Muscle of back (tissue), 11 donors: ENCODE data around the gene ATAD3B. TPM values are rescaled to one million over a fixed set of nuclear protein-coding genes. Genes with fewer than 3 reads are reported as not detected.

Experiments used
- DNase-seq, 3 donors: peaks; one replicate each; pipeline versions ENCODE4 v3.0.0 to v3.0.0-alpha.2; 2013
- polyA plus RNA-seq, 10 donors: library from polyadenylated mRNA; unstranded; fragments of 120-200 nt; gene quantifications; one replicate each; pipeline ENCODE4 v1.2.1, GENCODE V29; 2013; ENCODE audit not compliant: insufficient read length in 10 of 10

Gene ATAD3B
- polyA plus RNA-seq, 10 donors: 8.5 to 14.5 (median 12.0) TPM

DNA sequence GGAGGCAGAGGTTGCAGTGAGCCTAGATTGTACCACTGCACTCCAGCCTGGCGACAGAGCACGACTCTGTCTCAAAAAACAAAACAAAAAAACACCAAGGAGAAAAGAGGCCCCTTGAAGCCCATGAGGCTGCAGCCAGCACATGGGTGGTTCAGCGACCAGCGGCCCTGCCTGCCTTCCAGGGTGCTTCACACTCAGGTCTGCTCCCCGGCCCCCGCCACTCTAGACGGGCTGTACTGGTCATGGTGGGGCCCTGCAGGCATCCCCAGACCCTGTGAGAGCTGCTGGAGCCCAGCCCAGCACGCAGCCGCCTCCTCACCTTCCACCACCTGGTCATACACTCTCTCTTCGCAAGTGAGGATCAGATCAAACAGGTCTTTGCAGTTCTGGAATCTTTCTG, 73.0 kb downstream of the ATAD3B start:
- DNase-seq: no peak

Other genes starting within 250 kb of the ATAD3B start
- gene SDF4, start 239.8 kb upstream of the ATAD3B start, polyA plus RNA-seq: 100 to 1,000 TPM in 2 of 10 donors, 10 to 100 TPM in 8; 73.5 to 121 (median 88.5) TPM
- gene B3GALT6, start 239.5 kb upstream of the ATAD3B start, polyA plus RNA-seq: 10 to 100 TPM; 12.1 to 21.2 (median 15.6) TPM
- gene C1QTNF12, start 225.0 kb upstream of the ATAD3B start, polyA plus RNA-seq: 1 to 10 TPM; 1.0 to 6.7 (median 2.7) TPM
- gene UBE2J2, start 197.9 kb upstream of the ATAD3B start, polyA plus RNA-seq: 10 to 100 TPM; 34.4 to 46.8 (median 38.4) TPM
- gene SCNN1D, start 191.3 kb upstream of the ATAD3B start, polyA plus RNA-seq: 1 to 10 TPM; 2.7 to 8.5 (median 4.2) TPM
- 10 to 100 TPM; 23.6 to 57.8 (median 40.0) TPM for gene ACAP3, start 163.8 kb upstream of the ATAD3B start, polyA plus RNA-seq
- 1 to 10 TPM; 4.1 to 9.3 (median 6.4) TPM for gene PUSL1, start 163.2 kb upstream of the ATAD3B start, polyA plus RNA-seq
- 100 to 1,000 TPM in 1 of 10 donors, 10 to 100 TPM in 9; 60.2 to 107 (median 73.9) TPM for gene INTS11, start 147.1 kb upstream of the ATAD3B start, polyA plus RNA-seq
- 10 to 100 TPM; 10.6 to 17.2 (median 14.0) TPM for gene CPTP, start 147.0 kb upstream of the ATAD3B start, polyA plus RNA-seq
- gene TAS1R3, start 140.5 kb upstream of the ATAD3B start, polyA plus RNA-seq: 1 to 10 TPM; 1.4 to 3.2 (median 1.9) TPM
- 10 to 100 TPM; 26.6 to 50.4 (median 34.9) TPM for gene DVL1, start 122.3 kb upstream of the ATAD3B start, polyA plus RNA-seq
- 100 to 1,000 TPM in 2 of 10 donors, 10 to 100 TPM in 8; 52.6 to 111 (median 69.8) TPM for gene MXRA8, start 113.2 kb upstream of the ATAD3B start, polyA plus RNA-seq
- 10 to 100 TPM; 44.1 to 80.7 (median 57.9) TPM for gene AURKAIP1, start 96.6 kb upstream of the ATAD3B start, polyA plus RNA-seq
- 100 to 1,000 TPM in 9 of 10 donors, 10 to 100 TPM in 1; 99.5 to 280 (median 146) TPM for gene CCNL2, start 72.4 kb upstream of the ATAD3B start, polyA plus RNA-seq
- 100 to 1,000 TPM in 7 of 10 donors, 10 to 100 TPM in 3; 93.2 to 116 (median 110) TPM for gene MRPL20, start 64.5 kb upstream of the ATAD3B start, polyA plus RNA-seq
- 10 to 100 TPM; 10.3 to 15.7 (median 14.3) TPM for gene ANKRD65, start 50.5 kb upstream of the ATAD3B start, polyA plus RNA-seq
- 10 to 100 TPM; 39.3 to 78.6 (median 50.7) TPM for gene VWA1, start 36.1 kb upstream of the ATAD3B start, polyA plus RNA-seq
- 1 to 10 TPM in 1 of 10 donors, under 1 TPM in 9; 0.25 to 1.5 (median 0.61) TPM for gene ATAD3C, start 22.1 kb upstream of the ATAD3B start, polyA plus RNA-seq
- 10 to 100 TPM; 10.2 to 21.1 (median 17.9) TPM for gene ATAD3A, start 40.4 kb downstream of the ATAD3B start, polyA plus RNA-seq
- 1 to 10 TPM; 1.7 to 8.0 (median 3.5) TPM for gene TMEM240, start 68.9 kb downstream of the ATAD3B start, polyA plus RNA-seq
- gene SSU72, start 103.1 kb downstream of the ATAD3B start, polyA plus RNA-seq: 10 to 100 TPM; 80.9 to 98.9 (median 86.8) TPM
- gene FNDC10, start 128.4 kb downstream of the ATAD3B start, polyA plus RNA-seq: 1 to 10 TPM in 9 of 10 donors, under 1 TPM in 1; 0.97 to 3.9 (median 2.1) TPM
- gene MIB2, start 143.7 kb downstream of the ATAD3B start, polyA plus RNA-seq: 10 to 100 TPM; 34.0 to 75.0 (median 57.5) TPM
- 10 to 100 TPM; 17.5 to 52.0 (median 25.9) TPM for gene MMP23B, start 160.4 kb downstream of the ATAD3B start, polyA plus RNA-seq
- gene CDK11B, start 187.2 kb downstream of the ATAD3B start, polyA plus RNA-seq: 10 to 100 TPM; 31.1 to 35.7 (median 33.1) TPM
- 10 to 100 TPM; 29.1 to 61.6 (median 45.5) TPM for gene SLC35E2B, start 221.0 kb downstream of the ATAD3B start, polyA plus RNA-seq